Stimulated activated naive CD8-positive, alpha-beta T cell treated with anti-CD3 and anti-CD28 coated beads, Interleukin-15, amount 100 ng/mL, for 72 hours (primary cell): ENCODE measurements around the gene VWA8.

Experiments
- ATAC-seq: fragments of 150-1000 bp; cut with Tn5 transposase; 2 replicates; pipeline ENCODE4 v1.10.0; 2021; ENCODE audit warnings: mild to moderate bottlenecking, moderate library complexity
- DNase-seq, 2 donors: peaks; one replicate each; pipeline ENCODE4 v3.0.0; 2021 to 2022
- H3K27ac Mint-ChIP-seq, 2 donors: one replicate each; pipeline ENCODE4 v1.8.0; 2022; ENCODE audit warnings: mild to moderate bottlenecking in 2 of 2, mixed read lengths in 2 of 2, moderate library complexity in 2 of 2
- H3K27me3 Mint-ChIP-seq: one replicate; pipeline ENCODE4 v1.8.0; 2022; ENCODE audit warnings: mixed read lengths
- H3K4me1 Mint-ChIP-seq: one replicate; pipeline ENCODE4 v1.8.0; 2022; ENCODE audit warnings: mild to moderate bottlenecking, mixed read lengths
- H3K4me3 Mint-ChIP-seq, 2 donors: one replicate each; pipeline ENCODE4 v1.8.0; 2022; ENCODE audit warnings: mild to moderate bottlenecking in 2 of 2, mixed read lengths in 2 of 2, moderate library complexity in 1 of 2
- H3K9me3 Mint-ChIP-seq, 2 donors: one replicate each; pipeline ENCODE4 v1.8.0; 2022; ENCODE audit warnings: mixed read lengths in 2 of 2

Gene VWA8

DNA sequence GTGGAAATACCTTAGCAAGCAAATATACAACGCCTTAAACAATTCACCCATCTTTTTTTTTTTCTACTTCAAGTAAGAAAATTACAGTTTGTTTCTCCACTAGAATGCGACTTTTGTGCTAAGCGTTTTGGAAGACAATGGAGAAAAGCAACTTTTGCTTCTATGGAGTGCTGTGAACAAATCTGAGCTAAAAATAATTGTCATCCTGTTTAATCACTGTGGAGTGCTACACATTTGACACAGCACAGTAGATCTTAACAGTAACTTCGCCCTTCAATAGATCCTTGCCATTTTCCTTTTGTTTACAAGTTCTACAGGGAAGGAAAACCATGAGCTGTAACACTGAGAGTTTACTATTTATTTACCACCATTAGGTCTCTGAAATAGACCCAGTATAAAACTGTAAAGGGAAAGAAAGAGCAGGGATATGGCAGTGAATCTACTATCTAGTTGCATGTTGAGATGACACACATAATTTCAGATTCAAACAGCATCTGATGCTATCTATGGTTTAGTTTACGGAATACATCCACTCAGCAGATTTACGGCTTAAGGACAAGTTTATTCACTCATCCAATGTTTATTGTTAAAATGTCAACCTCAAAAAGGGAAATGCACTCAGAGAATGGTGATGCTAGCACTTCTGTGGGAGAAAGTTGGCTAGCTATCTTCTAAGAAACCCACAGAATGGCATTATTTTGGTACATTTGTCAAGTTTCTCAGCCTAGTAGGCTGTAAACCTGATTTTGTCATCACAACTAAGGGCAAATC is 175.3 kb downstream of the VWA8 start:
- Mint-ChIP-seq H3K27ac (no peak overlapping the region), H3K4me1 (no peaks in the 10 kb centered on the region), H3K9me3 (no peaks in the 10 kb centered on the region), H3K27me3 (no peaks in the 10 kb centered on the region), H3K4me3 (no peak overlapping the region)
- no peak for DNase-seq
- no peak for ATAC-seq

DNA sequence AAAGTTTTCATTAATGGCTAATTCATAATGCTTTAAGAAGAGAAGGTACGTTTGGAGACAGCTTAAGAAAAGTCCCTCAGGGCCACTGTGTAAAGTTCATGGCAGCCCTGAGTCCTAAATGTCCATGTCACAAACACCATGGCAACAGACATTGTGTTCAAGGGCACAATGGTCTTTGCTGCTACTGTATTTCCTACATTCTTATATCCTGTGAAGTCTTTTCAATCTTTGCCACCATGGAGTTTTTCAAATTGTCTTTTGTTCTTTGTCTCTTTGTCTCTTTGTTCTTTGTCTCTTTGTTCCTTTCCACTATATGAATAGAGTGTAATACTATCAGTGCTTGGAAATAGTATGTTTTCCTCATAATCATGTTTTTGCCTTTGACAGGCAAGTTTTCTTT is 178.8 kb downstream of the VWA8 start:
- no peak for ATAC-seq
- Mint-ChIP-seq H3K27me3 (no peaks in the 10 kb centered on the region), H3K4me1 (no peaks in the 10 kb centered on the region), H3K27ac (no peak overlapping the region), H3K9me3 (no peaks in the 10 kb centered on the region), H3K4me3 (no peak overlapping the region)
- no peak for DNase-seq

DNA sequence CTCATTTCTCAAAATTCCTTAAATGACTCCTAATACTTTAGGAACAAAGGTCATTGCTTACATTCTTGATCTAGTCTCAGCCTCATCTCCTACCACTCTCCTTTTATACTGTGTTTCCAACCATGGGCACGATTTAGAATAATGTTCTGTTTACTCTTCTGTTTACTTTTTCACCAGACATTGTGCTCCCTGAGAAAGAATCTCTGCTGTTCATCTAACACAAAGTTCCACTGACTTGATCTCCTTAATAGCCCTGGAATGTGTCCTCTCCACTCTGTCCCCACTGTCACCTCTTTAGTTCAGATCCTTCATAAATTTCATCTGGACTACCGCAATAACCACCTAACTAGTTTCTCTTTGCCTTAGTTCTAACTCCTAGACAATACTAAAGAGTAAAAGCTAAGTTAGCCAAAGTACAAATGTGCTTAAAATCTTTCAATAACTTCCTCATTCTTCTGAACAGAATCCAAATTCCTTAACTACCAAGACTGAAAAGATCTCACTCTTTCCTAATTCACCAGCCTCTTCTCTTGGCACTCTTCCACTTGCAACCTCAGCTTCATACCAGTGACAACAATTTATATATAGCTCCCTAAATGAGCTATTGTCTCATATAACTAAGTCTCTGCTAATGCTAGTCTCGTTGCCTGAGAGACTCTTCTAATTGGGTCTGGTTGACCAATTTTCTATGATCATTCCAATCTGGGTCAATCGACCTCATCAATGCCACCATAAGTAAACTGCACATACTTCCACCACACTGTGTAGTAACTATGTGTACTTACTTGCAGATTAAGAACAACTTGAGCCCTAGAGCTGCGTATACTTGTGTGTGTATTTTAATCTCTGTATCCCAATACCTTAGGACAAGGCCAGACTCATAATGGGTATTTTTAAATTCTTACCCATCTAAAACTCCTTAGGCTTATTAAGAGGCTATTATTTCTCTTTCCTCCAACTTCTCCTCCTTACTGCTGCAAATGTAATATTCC is 179.9 kb downstream of the VWA8 start:
- no peaks in the 10 kb centered on the region for H3K4me1 Mint-ChIP-seq
- ATAC-seq: no peak
- DNase-seq: no peak
- H3K4me3 Mint-ChIP-seq: no peak overlapping the region
- no peaks in the 10 kb centered on the region for H3K9me3 Mint-ChIP-seq
- H3K27me3 Mint-ChIP-seq: no peaks in the 10 kb centered on the region
- H3K27ac Mint-ChIP-seq: no peak overlapping the region

DNA sequence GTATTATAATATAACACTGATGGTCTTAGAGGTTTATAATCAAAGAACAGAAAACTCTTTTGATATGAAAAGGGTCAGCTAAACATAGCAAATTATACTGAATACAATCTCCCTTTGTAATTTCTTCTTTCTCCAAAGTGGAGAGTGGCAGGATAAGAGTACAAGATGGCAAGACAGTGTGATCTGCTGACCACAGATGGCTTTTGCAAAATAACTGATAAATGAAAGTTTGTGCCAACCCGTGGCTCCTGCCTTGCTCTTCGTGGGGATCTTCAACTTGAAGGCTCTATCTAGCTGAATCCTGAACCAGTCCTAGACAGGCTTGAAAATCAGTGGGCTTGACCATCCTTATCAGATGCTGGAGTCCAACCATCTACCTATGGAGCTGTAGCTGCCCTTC is 185.7 kb downstream of the VWA8 start:
- no peaks in the 10 kb centered on the region for H3K27me3 Mint-ChIP-seq
- no peak for ATAC-seq
- no peaks in the 10 kb centered on the region for H3K4me1 Mint-ChIP-seq
- DNase-seq: no peak
- no peak overlapping the region for H3K27ac Mint-ChIP-seq
- H3K4me3 Mint-ChIP-seq: no peak overlapping the region
- no peaks in the 10 kb centered on the region for H3K9me3 Mint-ChIP-seq

DNA sequence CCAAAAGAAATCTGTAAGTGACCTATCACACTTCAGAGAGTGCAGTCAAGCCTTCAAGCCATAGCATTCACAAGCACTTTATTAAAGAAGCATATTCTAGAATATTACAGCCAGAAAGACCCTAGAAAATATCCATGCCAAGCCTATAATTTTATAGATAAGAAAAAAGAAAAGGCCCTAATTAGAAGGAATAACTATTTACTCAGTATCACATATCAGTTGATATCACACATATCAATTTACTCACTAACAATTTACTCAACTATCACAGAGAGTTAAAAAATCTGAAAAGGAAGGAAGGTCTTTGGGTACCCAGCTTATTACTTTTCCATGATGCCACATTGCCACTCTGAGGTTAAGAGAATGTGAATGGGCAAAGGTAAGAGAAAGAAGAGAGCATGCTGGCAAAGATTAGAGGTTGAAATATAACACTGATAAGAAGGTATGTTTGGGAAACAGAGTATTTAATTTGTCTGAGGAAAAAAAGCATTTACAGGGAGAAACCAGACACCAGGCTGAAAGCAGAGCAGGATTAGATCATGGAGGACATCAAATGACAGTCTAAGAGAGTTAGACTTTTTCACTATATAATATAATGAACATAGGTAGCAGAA is 186.2 kb downstream of the VWA8 start:
- no peaks in the 10 kb centered on the region for H3K27me3 Mint-ChIP-seq
- DNase-seq (no peak), ATAC-seq (no peak)
- peak overlapping the region in 1 of 2 donors; percentile 1 for H3K27ac Mint-ChIP-seq
- no peak overlapping the region for H3K4me3 Mint-ChIP-seq
- H3K4me1 Mint-ChIP-seq: no peaks in the 10 kb centered on the region
- no peaks in the 10 kb centered on the region for H3K9me3 Mint-ChIP-seq

DNA sequence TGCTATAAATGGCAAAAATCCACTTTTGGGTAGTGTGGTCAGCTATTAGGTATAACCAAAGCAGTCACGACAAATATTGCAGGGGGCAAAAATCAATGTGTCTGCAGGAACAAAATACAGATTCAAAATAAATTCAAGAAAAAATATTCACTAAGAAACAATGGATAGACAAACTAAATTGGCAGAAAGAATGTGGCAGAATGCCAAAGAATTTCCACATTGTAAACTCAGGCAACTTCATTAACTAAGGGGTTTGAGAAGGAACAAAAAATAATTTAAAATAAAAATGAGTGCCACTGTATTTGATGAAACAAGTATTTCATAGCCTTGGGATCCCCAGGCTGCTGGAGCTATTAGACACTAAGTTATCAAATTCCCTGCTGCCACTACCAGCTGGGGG is 193.1 kb downstream of the VWA8 start:
- DNase-seq: no peak
- Mint-ChIP-seq H3K4me1 (peaks cover 10% of the 10 kb centered on the region), H3K9me3 (no peaks in the 10 kb centered on the region), H3K27me3 (no peaks in the 10 kb centered on the region), H3K4me3 (no peak overlapping the region), H3K27ac (no peak overlapping the region)
- no peak for ATAC-seq

DNA sequence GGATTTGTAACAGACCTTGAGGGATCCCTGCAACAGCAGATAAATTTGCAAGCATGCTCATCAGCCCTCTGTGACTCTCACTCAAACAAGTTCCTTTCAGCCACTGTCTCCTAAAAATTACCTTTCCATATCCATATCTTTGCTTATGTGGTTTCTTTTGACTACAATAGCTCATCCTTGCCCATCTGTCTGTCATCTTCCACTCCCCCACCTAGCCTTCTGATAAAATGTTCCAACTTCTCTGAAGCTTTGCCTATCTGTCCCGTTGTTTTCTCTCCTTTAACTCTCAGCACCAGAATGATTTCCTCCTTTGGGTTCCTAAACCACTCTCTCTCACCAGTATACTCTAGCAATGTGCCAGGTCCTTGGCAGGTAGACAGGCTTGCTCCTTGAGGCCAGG is 194.5 kb downstream of the VWA8 start:
- Mint-ChIP-seq H3K4me1 (peaks cover 10% of the 10 kb centered on the region), H3K27me3 (no peaks in the 10 kb centered on the region), H3K9me3 (no peaks in the 10 kb centered on the region), H3K4me3 (no peak overlapping the region), H3K27ac (peak overlapping the region in 1 of 2 donors; percentile 3)
- DNase-seq (no peak), ATAC-seq (no peak)

DNA sequence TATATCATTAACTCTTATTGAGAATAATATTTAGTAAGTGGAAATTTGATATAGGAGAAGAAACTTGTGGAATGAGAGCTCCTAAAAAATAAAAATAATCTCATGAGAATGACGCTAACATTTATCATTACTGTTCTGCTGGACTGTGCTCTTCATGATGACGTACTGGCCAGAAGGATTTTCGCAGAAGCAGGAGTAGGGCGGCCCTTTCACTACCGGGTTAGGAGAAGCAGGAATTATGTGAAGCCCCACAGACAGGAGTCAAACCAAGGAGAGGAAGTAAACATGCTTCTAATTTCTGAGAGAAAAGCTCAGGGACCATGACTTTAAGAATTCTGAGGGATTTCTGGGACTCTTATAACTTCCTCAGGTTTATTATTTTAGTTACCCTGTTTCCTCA is 195.1 kb downstream of the VWA8 start:
- H3K9me3 Mint-ChIP-seq: no peaks in the 10 kb centered on the region
- DNase-seq (no peak), ATAC-seq (no peak)
- no peak overlapping the region for H3K4me3 Mint-ChIP-seq
- no peak overlapping the region for H3K27ac Mint-ChIP-seq
- H3K27me3 Mint-ChIP-seq: no peaks in the 10 kb centered on the region
- peaks cover 10% of the 10 kb centered on the region for H3K4me1 Mint-ChIP-seq

DNA sequence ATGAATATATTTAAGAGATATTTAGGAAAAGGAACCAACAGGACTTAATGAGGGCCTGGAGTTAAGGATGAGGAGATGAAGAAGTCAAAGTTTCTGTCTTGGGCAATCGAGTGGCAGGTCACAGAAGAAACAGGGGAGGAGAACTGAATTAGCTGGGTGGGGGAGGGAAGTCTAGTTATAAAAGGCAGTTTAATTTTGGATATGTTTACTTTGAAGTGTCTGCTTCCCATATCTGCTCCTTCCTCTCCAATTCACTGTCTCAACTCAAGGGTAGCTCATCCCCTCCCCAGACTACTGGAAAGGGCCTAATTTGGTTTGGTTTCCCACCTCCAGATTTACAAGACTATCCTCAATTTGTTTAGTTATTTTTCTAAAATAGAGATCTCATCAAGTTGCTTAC is 195.9 kb downstream of the VWA8 start:
- DNase-seq (no peak), ATAC-seq (no peak)
- Mint-ChIP-seq H3K9me3 (no peaks in the 10 kb centered on the region), H3K27ac (no peak overlapping the region), H3K4me1 (peaks cover 10% of the 10 kb centered on the region), H3K4me3 (no peak overlapping the region), H3K27me3 (no peaks in the 10 kb centered on the region)

DNA sequence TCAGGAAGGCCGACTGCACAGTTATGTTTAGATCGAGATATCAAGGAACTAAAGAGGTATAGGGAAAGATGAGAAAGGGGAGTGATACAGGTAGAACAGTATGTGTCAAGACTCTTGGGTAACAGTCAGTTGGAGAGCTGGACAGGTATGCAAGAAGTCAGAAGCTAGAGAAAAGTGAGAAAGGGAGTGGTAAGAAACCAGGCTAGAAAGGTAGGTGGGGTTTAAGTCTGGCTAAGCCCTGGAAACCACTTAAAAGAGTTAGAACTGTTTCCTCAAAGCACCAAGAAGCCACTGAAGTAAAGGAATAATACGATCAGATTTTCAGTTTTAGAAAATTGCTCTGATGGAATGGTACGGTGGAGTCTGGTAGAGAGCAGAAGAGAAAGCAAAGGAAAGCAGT is 196.4 kb downstream of the VWA8 start:
- DNase-seq: no peak
- Mint-ChIP-seq H3K4me1 (peaks cover 10% of the 10 kb centered on the region), H3K4me3 (no peak overlapping the region), H3K9me3 (no peaks in the 10 kb centered on the region), H3K27ac (no peak overlapping the region), H3K27me3 (no peaks in the 10 kb centered on the region)
- ATAC-seq: no peak

DNA sequence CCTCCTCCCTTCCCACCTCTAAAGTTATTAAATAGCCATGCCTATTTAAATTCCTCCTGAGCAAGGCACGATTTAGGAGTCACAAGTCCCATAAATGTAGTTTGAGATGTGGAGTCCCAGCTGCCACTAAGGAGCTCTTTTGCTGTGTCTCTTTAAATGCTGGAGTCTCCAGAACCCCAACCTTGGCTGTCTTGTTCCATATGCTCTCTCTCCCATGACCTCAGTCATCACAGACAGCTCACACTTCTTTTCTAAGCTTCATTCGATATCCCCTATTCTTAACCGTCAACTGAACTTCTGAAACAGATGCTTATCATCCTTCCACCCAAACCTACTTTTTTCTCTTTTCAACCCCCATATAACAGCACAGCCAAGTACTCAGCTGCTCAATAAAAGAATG is 197.1 kb downstream of the VWA8 start:
- Mint-ChIP-seq H3K27ac (no peak overlapping the region), H3K9me3 (no peaks in the 10 kb centered on the region), H3K4me3 (no peak overlapping the region)

DNA sequence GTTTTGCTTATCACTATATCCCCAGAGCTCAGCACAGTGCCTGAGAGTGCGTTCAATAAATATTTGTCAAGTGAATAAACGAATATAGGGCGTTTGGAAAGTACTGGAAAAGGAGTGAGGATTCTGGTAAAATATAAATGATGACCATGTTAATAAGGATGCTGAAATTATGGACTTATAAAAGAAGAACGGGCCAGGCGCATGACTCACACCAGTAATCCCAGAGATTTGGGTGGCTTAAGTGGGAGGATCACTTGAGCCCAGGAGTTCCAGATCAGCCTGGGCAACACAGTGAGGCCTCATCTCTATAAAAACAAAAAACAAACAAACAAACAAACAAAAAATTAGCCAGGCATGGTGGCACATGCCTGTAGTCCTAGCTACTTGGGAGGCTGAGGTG is 198.1 kb downstream of the VWA8 start:
- no peak overlapping the region for H3K4me3 Mint-ChIP-seq

More for the DNA sequence above, 197.1 kb downstream of the VWA8 start:
- H3K27me3 Mint-ChIP-seq: no peaks in the 10 kb centered on the region
- H3K4me1 Mint-ChIP-seq: peaks cover 10% of the 10 kb centered on the region
- DNase-seq (no peak), ATAC-seq (no peak)

DNA sequence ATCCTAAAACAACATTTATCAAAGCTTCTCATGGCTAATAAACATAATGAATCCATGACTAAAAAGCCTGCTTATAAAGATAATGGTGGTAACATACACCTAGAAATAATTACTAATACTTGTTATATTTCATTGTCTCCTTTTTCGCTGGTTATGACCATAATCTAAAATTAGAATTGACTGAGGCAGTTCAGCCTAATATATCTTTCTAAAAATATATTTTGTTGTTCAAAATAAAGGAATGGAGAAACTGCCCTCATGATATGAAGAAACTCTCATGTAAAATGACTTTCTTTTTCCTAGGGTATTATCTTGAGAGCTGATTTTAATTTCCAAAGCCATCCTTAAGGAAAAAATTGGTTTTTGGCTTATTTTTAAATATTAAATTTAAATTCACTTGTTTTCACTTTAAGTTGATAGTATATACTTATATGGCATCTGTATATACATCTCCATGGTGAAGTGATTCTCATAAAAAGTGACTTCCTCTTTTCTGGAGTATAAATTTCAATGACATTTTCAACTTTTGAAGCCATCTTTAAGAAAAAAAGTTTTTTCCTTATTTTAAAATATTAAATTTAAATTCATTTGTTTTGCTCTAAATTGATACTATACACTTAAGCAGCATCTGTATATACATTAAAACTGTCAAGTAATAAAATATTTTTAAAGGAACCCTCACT is 204.6 kb downstream of the VWA8 start:
- DNase-seq (no peak), ATAC-seq (no peak)
- H3K9me3 Mint-ChIP-seq: peaks cover 0 to 11% of the 10 kb centered on the region in 2 donors
- no peaks in the 10 kb centered on the region for H3K27me3 Mint-ChIP-seq
- H3K27ac Mint-ChIP-seq: no peak overlapping the region
- no peak overlapping the region for H3K4me3 Mint-ChIP-seq
- no peaks in the 10 kb centered on the region for H3K4me1 Mint-ChIP-seq

More for the DNA sequence above, 198.1 kb downstream of the VWA8 start:
- ATAC-seq: no peak
- peaks cover 10% of the 10 kb centered on the region for H3K4me1 Mint-ChIP-seq
- H3K9me3 Mint-ChIP-seq: no peaks in the 10 kb centered on the region
- no peaks in the 10 kb centered on the region for H3K27me3 Mint-ChIP-seq
- H3K27ac Mint-ChIP-seq: no peak overlapping the region
- no peak for DNase-seq

DNA sequence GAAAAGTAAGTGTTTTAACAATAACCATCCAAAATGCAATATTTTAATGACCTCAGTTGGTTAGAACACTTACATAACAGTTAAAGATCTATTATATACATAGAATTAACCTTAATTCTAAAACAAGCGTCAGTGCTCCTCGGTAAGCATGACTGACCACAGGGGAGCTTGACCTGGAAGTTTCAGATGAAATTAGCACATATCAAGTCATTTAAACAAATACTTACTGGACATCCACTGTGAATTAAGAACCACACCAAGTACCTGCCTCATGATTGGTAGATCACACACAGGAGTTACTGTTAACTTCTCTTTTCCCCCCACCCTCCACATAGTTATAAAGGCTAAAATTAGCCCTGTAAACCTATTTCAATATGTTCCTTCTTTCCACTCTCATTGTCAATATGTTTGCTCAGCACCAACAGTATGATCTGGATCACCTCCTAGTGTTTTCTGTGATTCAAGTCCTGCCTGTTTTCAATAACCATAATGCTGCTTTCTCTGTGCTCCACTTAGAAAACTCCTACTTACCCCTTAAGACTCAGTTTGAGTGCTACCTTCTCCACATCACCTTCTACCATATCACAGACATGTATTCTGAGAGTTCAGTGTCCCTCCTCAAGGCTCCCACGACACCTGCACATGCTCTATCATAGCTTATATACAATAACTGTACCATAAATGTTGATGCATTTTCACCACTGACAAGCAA is 209.0 kb downstream of the VWA8 start:
- Mint-ChIP-seq H3K4me1 (no peaks in the 10 kb centered on the region), H3K27me3 (no peaks in the 10 kb centered on the region), H3K27ac (no peak overlapping the region), H3K9me3 (peaks cover 12 to 16% of the 10 kb centered on the region in 2 donors), H3K4me3 (no peak overlapping the region)
- ATAC-seq (no peak), DNase-seq (no peak)

DNA sequence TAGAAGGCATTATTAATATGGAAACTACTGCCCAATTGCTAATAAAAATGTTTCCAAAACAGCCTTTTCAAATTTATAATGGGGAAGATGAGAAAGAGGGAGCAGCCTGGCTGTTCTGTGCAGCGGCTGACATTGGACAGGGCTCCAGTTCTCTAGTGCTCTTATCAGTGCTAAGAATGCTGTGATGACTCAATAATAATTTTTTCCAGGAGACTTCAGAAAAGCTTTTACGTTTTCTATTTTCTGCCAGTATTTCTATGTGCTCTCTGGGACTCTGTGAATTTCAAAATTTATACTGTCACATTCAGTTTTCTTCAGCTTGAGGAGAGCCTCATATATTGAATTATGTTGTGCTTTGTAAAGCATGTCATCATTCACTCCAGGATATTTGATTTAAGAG is 209.6 kb downstream of the VWA8 start:
- ATAC-seq (no peak), DNase-seq (no peak)
- no peak overlapping the region for H3K4me3 Mint-ChIP-seq
- H3K9me3 Mint-ChIP-seq: peaks cover 12 to 16% of the 10 kb centered on the region in 2 donors
- no peaks in the 10 kb centered on the region for H3K4me1 Mint-ChIP-seq
- H3K27ac Mint-ChIP-seq: no peak overlapping the region
- no peaks in the 10 kb centered on the region for H3K27me3 Mint-ChIP-seq
